ENCODE results near the gene TSPAN4.

TSPAN4 gene

GRCh38 chr11:824942-825341 lies 17.7 kb upstream of the TSPAN4 start:
- no peak for DNase-seq

DNA sequence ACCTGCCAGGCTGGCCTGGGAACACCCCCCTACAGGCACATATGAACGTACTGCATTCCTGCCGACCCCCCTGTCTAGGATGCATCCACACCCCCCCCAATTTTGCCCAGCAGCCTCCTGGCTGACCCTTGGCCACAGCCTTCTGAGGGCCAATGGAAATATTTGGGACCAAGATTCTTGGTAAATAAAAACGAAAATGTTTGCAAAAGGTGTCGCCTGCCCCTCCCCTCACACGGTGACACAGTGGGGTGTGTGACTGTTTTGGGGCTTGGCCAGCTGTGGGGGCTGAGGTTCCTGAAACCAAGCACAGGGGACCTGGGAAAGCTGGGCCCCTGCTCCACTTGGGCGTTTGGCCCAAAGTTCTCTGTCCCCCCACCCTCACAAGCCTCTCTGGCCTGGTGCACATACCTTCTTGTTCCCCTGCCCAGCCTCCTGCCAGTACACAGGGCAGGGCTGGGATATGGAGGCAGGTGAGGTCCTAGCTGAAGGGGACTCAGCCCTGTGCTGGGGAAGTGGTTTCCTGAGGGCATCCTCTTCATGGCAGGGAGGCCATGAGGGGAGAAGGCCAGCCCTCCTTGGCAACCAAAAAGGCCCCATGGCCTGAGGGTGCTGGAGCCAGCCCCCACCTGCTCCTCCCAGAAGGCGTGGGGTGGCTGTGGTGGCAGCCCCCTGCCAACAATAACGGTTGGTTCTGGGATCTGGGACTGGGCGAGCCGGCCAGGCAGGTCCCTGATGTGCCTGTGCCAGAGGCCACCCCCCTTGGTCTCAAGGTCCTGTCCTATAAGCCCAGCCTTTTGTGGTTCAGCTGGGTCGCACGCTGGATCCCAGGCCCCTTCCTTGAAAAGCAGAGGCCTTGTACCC lies 17.1 kb upstream of the TSPAN4 start:
- DNase-seq = no peak

GRCh38 chr11:826227-826621 lies 16.4 kb upstream of the TSPAN4 start:
- no peak for DNase-seq

DNA sequence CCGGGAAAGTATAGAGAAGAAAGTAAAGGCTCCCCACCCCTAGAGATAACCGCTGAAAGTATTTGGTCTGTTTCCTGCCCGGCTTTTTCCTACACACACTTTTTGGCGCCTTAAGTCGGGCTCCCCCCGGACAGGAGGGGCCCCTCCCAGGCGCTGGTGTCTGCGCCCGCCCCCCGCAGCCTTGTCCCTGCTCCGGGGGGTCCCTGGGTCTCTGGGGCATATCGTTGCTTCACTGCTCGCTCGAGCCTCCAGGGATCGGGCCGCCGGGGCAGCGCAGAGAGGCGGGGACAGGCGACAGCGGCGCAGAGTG lies 15.9 kb upstream of the TSPAN4 start:
- DNase-seq = no peak

- DNase-seq = no peak
These were observed 15.3 kb upstream of the TSPAN4 start for GRCh38 chr11:827146-827896.

- no peak for DNase-seq
These were observed 14.8 kb upstream of the TSPAN4 start, which contains the start of gene CRACR2B for GRCh38 chr11:827897-828192. CRACR2B (plus strand) TSS chr11:827919; CDS start chr11:828608, 689 bp downstream.

DNA sequence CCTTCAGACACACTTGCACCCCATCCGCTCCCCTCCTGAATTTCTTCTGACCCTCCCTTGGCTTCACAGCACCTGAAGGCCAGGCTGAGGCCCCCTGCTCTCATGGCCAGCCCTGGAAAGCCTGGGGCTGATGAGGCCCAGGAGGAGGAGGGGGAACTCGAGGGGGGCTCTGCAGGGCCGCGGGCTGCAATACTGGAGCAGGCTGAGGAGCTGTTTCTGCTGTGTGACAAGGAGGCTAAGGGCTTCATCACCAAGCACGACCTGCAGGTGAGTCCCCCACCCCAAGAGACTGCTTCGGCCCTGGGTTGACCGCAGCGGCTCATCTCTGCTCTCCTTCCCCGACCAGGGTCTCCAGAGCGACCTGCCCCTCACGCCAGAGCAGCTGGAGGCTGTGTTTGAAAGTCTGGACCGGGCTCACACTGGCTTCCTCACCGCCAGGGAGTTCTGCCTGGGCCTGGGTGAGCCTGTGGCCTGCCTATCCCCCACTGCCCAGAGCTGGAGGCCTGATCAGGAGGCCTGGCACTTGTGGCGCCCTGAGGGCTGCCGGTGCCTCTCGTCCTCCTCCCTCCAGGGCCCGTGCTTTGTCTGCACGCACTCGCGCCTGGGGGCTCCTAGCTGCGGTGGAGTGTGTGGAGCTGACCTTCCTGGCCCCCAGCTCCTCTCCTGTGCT lies 14.0 kb upstream of the TSPAN4 start:
- no peak for DNase-seq

DNA sequence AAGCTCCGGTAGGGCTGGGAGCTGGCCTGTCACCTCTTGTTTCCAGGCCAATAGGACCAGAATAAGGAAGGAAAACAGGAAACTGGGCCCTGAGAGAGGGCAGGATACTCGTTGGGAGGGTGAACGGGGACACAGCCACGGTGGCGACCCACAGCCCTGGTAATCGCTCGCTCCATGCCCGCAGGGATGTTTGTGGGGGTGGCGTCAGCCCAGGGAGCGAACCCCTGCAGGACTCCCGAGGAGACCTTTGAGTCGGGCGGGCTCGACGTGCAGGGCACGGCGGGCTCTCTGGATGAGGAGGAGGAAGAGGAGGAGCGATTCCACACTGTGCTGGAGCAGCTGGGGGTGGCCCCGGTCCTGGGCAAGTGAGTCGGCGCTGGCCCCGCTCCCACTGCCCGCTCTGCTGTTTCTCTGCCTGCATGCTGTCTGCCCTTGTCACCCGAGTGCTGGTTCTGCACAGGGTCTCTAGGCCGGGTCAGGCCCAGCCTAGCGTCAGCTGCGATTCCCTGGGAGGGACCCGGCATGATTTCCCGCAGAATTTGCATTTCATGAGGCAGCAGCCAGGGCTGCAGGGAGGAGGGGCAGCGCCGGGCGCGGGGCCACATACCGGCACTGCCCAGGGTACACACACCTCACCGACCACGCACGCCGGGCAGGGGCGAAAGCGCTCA lies 13.3 kb upstream of the TSPAN4 start:
- DNase-seq = no peak

DNA sequence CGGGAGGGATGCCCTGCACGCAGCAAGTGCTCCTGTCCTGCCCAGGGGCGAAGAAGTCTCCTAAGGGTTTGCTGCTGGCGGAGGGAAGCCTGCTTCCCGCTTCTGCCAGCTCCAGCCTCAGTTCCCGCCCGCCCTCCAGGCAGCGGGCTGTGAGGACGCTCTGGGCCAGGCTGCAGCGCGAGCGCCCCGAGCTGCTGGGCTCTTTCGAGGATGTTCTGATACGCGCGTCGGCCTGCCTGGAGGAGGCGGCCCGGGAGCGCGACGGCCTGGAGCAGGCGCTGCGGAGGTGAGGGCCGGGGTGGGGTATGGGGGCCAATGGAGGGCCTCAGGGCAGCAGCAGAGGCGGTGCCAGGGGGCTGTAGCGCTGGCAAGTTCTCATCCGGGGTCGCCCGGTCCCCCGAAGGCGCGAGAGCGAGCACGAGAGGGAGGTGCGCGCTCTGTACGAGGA lies 12.8 kb upstream of the TSPAN4 start:
- no peak for DNase-seq

GRCh38 chr11:830295-831117 lies 12.1 kb upstream of the TSPAN4 start:
- peak; percentile 66 for DNase-seq

GRCh38 chr11:831118-831864 lies 11.4 kb upstream of the TSPAN4 start:
- DNase-seq = no peak

GRCh38 chr11:831961-832528 lies 10.6 kb upstream of the TSPAN4 start:
- no peak for DNase-seq

DNA sequence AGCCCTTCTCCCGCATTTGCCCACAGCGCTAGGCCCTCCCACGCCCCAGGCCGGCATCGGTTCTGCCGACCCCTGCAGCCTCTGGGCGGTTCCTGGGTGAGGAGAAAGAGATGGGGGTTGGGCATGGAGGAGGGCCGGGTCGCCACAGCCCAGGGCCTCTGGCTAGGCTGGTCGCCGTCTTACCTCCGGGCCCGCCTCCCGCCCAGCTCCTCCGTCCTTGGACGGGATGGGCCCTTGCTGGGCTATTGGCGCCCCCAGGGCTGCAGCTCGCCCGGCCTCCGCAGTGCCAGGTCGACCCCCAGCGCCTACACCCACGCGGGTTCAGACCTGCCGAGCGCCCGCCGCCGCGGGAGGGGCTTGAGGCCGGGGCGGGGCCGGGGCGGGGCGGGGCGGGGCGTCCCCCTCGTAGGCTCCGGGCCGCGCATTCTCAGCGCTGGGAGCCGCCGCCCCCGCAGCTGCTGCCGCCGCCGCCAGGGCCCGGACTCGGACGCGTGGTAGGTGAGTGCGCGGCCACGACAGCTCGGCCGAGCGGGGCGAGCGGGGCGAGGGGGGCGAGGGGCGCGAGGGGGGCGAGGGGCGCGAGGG lies 10.0 kb upstream of the TSPAN4 start, which contains the start of gene CD151:
CD151 (plus strand) TSS at position 424 of the 585 bp plus-strand sequence. CDS start 3,118 bp downstream, outside the sequence.
- no peak for DNase-seq

GRCh38 chr11:833114-833791 lies 9.4 kb upstream of the TSPAN4 start:
- peak; percentile 13 for DNase-seq

GRCh38 chr11:833849-834311 lies 8.8 kb upstream of the TSPAN4 start:
- DNase-seq = no peak

GRCh38 chr11:834371-835316 lies 8.0 kb upstream of the TSPAN4 start:
- DNase-seq = no peak

GRCh38 chr11:836274-836673 lies 6.4 kb upstream of the TSPAN4 start:
- DNase-seq = no peak

GRCh38 chr11:836700-837099 lies 6.0 kb upstream of the TSPAN4 start:
- DNase-seq = no peak
